SK-N-SH (cell line): ENCODE results near the gene CENPP. TPM values are rescaled to one million over a fixed set of nuclear protein-coding genes. Genes with fewer than 3 reads are reported as not detected.

ENCODE experiments used
- CTCF ChIA-PET: fragments of 300-600, 350-600 bp; formaldehyde crosslinking; extraction: SDS; loops from one replicate; lab custom pipeline; 2021; lab: Yijun Ruan, JAX
- POLR2A ChIA-PET: fragments of 350-600 bp; sonication (Branson Sonifier 250); formaldehyde crosslinking; extraction: SDS; loops from one replicate; lab custom pipeline; 2020; ENCODE audit warnings: antibody characterized with exemption, inconsistent platforms; lab: Yijun Ruan, JAX
- DNase-seq: peaks from one replicate; pipeline ENCODE4 v3.0.0; 2012
- H2AFZ ChIP-seq: fragments of 200-600 bp; sonication (generic); 2 replicates; pipeline ENCODE4 v1.8.1; 2016; ENCODE audit warnings: antibody characterized with exemption, mild to moderate bottlenecking, low read depth
- H3F3A ChIP-seq: fragments of 200-600 bp; sonication (generic); replicated peaks from 2 replicates; pipeline ENCODE3; 2016; ENCODE audit warnings: antibody characterized with exemption, mild to moderate bottlenecking; ENCODE audit not compliant: insufficient read depth
- H3K27ac ChIP-seq, 2 experiments: fragments of 200-500 bp in 1 of 2; fragments of 200-600 bp in 1 of 2; sonication (Bioruptor generic) in 1 of 2; sonication (generic), shearing (Covaris generic) in 1 of 2; 2 replicates each; pipeline versions ENCODE4 v1.5.1 to v1.6.1; 2014 to 2016; ENCODE audit warnings: low read depth in 2 of 2, inconsistent platforms in 1 of 2, low read length in 1 of 2, mild to moderate bottlenecking in 1 of 2, mixed read lengths in 1 of 2
- H3K27me3 ChIP-seq: fragments of 200-600 bp; sonication (generic), shearing (Covaris generic); 2 replicates; pipeline ENCODE4 v1.6.1; 2016; ENCODE audit warnings: mixed run types; ENCODE audit not compliant: insufficient read depth
- H3K36me3 ChIP-seq, 2 experiments: fragments of 200-500 bp in 1 of 2; fragments of 200-600 bp in 1 of 2; sonication (Bioruptor generic) in 1 of 2; sonication (generic) in 1 of 2; replicated peaks in 1 of 2; 2 replicates each; pipeline versions ENCODE3 to v1.5.1; 2014 to 2016; ENCODE audit warnings: low read length in 1 of 2, mild to moderate bottlenecking in 1 of 2; ENCODE audit not compliant: insufficient read depth in 2 of 2, control insufficient read depth in 1 of 2
- H3K4me1 ChIP-seq, 2 experiments: fragments of 200-500 bp in 1 of 2; fragments of 200-600 bp in 1 of 2; sonication (Bioruptor generic) in 1 of 2; sonication (generic), shearing (Covaris generic) in 1 of 2; 2 replicates each; pipeline versions ENCODE4 v1.5.1 to v1.6.1; 2014 to 2016; ENCODE audit warnings: low read depth in 1 of 2, low read length in 1 of 2, mixed run types in 1 of 2; ENCODE audit not compliant: insufficient read depth in 2 of 2, control insufficient read depth in 1 of 2
- H3K4me2 ChIP-seq: fragments of 200-600 bp; sonication (generic), shearing (Covaris generic); 2 replicates; pipeline ENCODE4 v1.6.1; 2017; ENCODE audit warnings: mixed run types
- H3K4me3 ChIP-seq, 2 experiments: fragments of 200-500 bp in 1 of 2; fragments of 200-600 bp in 1 of 2; sonication (Bioruptor generic) in 1 of 2; sonication (generic), shearing (Covaris generic) in 1 of 2; 2 replicates each; pipeline versions ENCODE4 v1.5.1 to v1.8.1; 2014 to 2016; ENCODE audit warnings: low read depth in 2 of 2, inconsistent platforms in 1 of 2, low read length in 1 of 2, mild to moderate bottlenecking in 1 of 2, mixed read lengths in 1 of 2, moderate library complexity in 1 of 2
- H3K79me2 ChIP-seq: fragments of 200-600 bp; sonication (generic); 2 replicates; pipeline ENCODE4 v1.8.1; 2017; ENCODE audit warnings: mild to moderate bottlenecking; ENCODE audit not compliant: insufficient read depth
- H3K9ac ChIP-seq: fragments of 200-600 bp; sonication (generic); 2 replicates; pipeline ENCODE4 v1.6.1; 2017; ENCODE audit warnings: mixed run types
- H3K9me2 ChIP-seq: fragments of 200-600 bp; sonication (generic); 2 replicates; pipeline ENCODE4 v1.6.1; 2017; ENCODE audit warnings: mixed run types
- H3K9me3 ChIP-seq: fragments of 200-600 bp; sonication (generic); 2 replicates; pipeline ENCODE4 v1.6.1; 2017; ENCODE audit warnings: mixed run types, mild to moderate bottlenecking, moderate library complexity
- H4K20me1 ChIP-seq: fragments of 200-600 bp; sonication (generic); 2 replicates; pipeline ENCODE4 v1.6.1; 2017; ENCODE audit warnings: mild to moderate bottlenecking, mixed run types; ENCODE audit not compliant: insufficient read depth
- EP300 ChIP-seq, 2 experiments: IDR thresholded peaks; 2 replicates each; pipeline versions ENCODE4 v1.4.0 to v1.6.1; 2012; ENCODE audit warnings: borderline replicate concordance in 1 of 2, low read depth in 1 of 2, low read length in 1 of 2
- EZH2phosphoT487 ChIP-seq: fragments of 200-600 bp; sonication (generic); IDR thresholded peaks from 2 replicates; pipeline ENCODE4 v1.6.1; 2017; ENCODE audit warnings: low read depth, mixed run types, mild to moderate bottlenecking, antibody characterized with exemption, moderate library complexity, borderline replicate concordance
- FOSL2 ChIP-seq: IDR thresholded peaks from 2 replicates; pipeline ENCODE4 v1.4.0; 2012; ENCODE audit warnings: low read depth, mild to moderate bottlenecking, moderate library complexity, borderline replicate concordance
- FOXJ3 ChIP-seq: sonication (generic); formaldehyde crosslinking; IDR thresholded peaks from 2 replicates; pipeline ENCODE4 v1.5.1; 2020; ENCODE audit warnings: mild to moderate bottlenecking, missing genetic modification reagents
- FOXM1 ChIP-seq: IDR thresholded peaks from 2 replicates; pipeline ENCODE4 v1.4.0; 2012; ENCODE audit warnings: low read depth, mild to moderate bottlenecking
- NFIC ChIP-seq: IDR thresholded peaks from 2 replicates; pipeline ENCODE4 v1.4.0; 2012; ENCODE audit warnings: borderline replicate concordance
- NRF1 ChIP-seq: IDR thresholded peaks from 2 replicates; pipeline ENCODE4 v1.6.1; 2012; ENCODE audit warnings: low read depth, mild to moderate bottlenecking, low read length
- RAD21 ChIP-seq: IDR thresholded peaks from 2 replicates; pipeline ENCODE4 v1.6.1; 2012; ENCODE audit warnings: mild to moderate bottlenecking, low read length
- RCOR1 ChIP-seq: fragments of 150-350 bp; IDR thresholded peaks from 2 replicates; pipeline ENCODE4 v1.6.1; 2017; ENCODE audit warnings: antibody characterized with exemption, low read length
- RXRA ChIP-seq: IDR thresholded peaks from 2 replicates; pipeline ENCODE4 v1.4.0; 2012; ENCODE audit warnings: low read depth, mild to moderate bottlenecking, borderline replicate concordance
- SIN3A ChIP-seq: IDR thresholded peaks from 2 replicates; pipeline ENCODE4 v1.6.1; 2012; ENCODE audit warnings: low read depth, mild to moderate bottlenecking, low read length, moderate library complexity, borderline replicate concordance
- SMC3 ChIP-seq: IDR thresholded peaks from 2 replicates; pipeline ENCODE4 v1.6.1; 2012; ENCODE audit warnings: low read depth, low read length, improper control_type of control experiment
- TAF1 ChIP-seq: IDR thresholded peaks from 2 replicates; pipeline ENCODE4 v1.6.1; 2012; ENCODE audit warnings: low read depth, mild to moderate bottlenecking, low read length, moderate library complexity, borderline replicate concordance
- TCF12 ChIP-seq: IDR thresholded peaks from 2 replicates; pipeline ENCODE4 v1.4.0; 2012
- TEAD4 ChIP-seq: IDR thresholded peaks from 2 replicates; pipeline ENCODE4 v1.4.0; 2012; ENCODE audit warnings: mild to moderate bottlenecking, borderline replicate concordance; ENCODE audit not compliant: insufficient read depth
- YY1 ChIP-seq: IDR thresholded peaks from 2 replicates; pipeline ENCODE4 v1.4.0; 2012; ENCODE audit warnings: low read depth, mild to moderate bottlenecking
- WGBS: methylation state at CpG from one replicate; pipeline ENCODE4 v1.1.6; 2017; ENCODE audit warnings: low lambda C conversion rate; 5-methylcytosine and 5-hydroxymethylcytosine counted together
- polyA plus RNA-seq, 3 experiments: library from polyadenylated mRNA; depleted of rRNA; stranded (reverse); fragments of >200 nt; gene quantifications; 2 replicates each; pipeline ENCODE4 v1.2.3, GENCODE V29; 2012
- TF ChIP-seq, protein P1 (sequence below): IDR thresholded peaks from 2 replicates; pipeline ENCODE4 v1.6.1; 2012; ENCODE audit warnings: mild to moderate bottlenecking, low read depth, low read length, moderate library complexity
- TF ChIP-seq, protein P2 (sequence below): IDR thresholded peaks from 2 replicates; pipeline ENCODE4 v1.4.0; 2012; ENCODE audit warnings: low read depth, borderline replicate concordance
- TF ChIP-seq, protein P3 (sequence below): IDR thresholded peaks from 2 replicates; pipeline ENCODE4; 2012

The CENPP gene
- polyA plus RNA-seq, 1 of the 3 experiments (the other 2 are of a cell fraction) = 1.3 TPM

DNA sequence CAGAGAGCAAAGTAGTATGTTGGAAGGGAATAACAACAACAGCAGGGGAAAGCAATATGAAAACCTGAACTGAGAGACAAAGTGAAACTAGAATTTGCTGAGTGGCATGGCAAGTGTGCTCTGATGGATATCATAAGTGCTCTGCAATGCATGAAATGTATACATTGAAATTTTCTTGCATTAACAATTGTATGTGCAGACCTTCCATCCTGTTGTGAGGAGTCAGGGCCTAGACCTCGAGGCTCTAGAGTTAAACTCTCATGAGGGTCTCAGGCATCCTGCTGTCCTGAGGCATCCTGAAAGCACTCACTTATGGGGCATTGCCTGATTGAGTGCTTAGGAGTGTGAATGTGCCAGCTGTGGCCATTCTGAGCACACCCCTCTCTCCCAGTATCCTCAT is 208.9 kb downstream of the CENPP start:
- WGBS = 50% methylated on average over 1 of the region's 1 CpG

DNA sequence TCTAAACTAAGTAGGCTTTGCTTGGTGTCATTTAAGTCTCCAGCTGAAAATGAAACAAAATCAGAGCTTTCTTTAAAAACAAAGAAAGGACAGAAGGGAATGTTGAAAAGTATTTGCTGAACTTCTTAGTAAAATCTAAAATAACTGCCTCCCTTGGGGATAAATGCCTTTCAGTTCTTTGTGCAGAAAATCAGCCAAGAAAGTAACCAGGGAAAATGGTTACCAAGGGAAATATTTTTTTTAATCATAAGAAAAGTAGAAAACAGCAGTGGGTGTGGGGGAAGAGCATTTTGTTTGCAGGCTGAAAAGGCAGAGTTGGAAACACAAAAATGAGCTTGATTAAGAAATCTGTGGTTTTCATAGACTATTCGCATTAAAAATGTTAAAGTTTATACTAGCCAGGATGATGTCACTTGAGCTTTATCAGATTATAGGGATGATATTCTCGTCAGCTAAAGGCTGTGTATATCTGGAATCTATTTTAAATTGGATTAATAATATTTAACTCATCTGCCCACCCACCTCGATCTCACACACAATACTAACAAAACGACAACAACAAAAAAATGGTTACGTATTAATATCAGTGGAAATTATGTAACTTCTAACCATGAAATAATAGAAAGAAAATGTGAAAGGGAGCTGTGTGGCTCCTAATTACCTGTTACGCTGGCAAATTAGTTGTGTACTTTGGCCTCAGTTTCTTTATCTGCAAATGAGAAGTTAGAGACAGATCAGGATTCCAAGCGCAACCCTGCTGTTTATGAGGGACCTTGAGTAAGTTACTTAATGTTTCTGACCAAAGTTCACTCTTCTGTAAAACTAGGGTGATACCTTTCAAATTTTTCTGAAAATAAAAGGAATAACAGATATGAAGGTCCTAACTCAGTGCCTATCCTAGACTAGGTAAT is 210.4 kb downstream of the CENPP start, which contains the start of gene ECM2:
Gene ECM2 (minus strand): TSS at position 51 of the 911 bp plus-strand sequence. CDS start 13,124 bp downstream, outside the sequence.
- no peaks in the 10 kb centered on the region for H3K79me2 ChIP-seq
- H3K27me3 ChIP-seq = no peaks in the 10 kb centered on the region
- DNase-seq = no peak
- peak within 1 kb of the TSS in 1 of 2 experiments; percentile 6; a peak in 2 of 4 replicates for H3K4me3 ChIP-seq
- 73% methylated on average over 7 of the region's 7 CpGs for WGBS
- no peaks in the 10 kb centered on the region for H3F3A ChIP-seq
- no peaks in the 10 kb centered on the region for H4K20me1 ChIP-seq
- H3K4me2 ChIP-seq = peak within 1 kb of the TSS; percentile 51
- no peaks in the 10 kb centered on the region for H3K9me3 ChIP-seq
- ChIA-PET CTCF (no interaction called here), POLR2A (interaction anchor here (0.6 kb wide), 1 partner anchor 92 kb away, joined by 4 read pairs; no protein-coding TSS in a partner anchor)
- peak within 1 kb of the TSS; percentile 47 for H2AFZ ChIP-seq
- peak within 1 kb of the TSS; percentile 24; the same call in 1 of the 2 replicates for H3K9ac ChIP-seq
- no peaks in the 10 kb centered on the region for H3K36me3 ChIP-seq
- peak within 1 kb of the TSS; percentile 43 to 58; a peak in 2 of 4 replicates for H3K27ac ChIP-seq
- no peaks in the 10 kb centered on the region for H3K9me2 ChIP-seq
- TF ChIP-seq RXRA = no peak
- TF ChIP-seq, protein P1, sequence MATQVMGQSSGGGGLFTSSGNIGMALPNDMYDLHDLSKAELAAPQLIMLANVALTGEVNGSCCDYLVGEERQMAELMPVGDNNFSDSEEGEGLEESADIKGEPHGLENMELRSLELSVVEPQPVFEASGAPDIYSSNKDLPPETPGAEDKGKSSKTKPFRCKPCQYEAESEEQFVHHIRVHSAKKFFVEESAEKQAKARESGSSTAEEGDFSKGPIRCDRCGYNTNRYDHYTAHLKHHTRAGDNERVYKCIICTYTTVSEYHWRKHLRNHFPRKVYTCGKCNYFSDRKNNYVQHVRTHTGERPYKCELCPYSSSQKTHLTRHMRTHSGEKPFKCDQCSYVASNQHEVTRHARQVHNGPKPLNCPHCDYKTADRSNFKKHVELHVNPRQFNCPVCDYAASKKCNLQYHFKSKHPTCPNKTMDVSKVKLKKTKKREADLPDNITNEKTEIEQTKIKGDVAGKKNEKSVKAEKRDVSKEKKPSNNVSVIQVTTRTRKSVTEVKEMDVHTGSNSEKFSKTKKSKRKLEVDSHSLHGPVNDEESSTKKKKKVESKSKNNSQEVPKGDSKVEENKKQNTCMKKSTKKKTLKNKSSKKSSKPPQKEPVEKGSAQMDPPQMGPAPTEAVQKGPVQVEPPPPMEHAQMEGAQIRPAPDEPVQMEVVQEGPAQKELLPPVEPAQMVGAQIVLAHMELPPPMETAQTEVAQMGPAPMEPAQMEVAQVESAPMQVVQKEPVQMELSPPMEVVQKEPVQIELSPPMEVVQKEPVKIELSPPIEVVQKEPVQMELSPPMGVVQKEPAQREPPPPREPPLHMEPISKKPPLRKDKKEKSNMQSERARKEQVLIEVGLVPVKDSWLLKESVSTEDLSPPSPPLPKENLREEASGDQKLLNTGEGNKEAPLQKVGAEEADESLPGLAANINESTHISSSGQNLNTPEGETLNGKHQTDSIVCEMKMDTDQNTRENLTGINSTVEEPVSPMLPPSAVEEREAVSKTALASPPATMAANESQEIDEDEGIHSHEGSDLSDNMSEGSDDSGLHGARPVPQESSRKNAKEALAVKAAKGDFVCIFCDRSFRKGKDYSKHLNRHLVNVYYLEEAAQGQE = no peak
- TF ChIP-seq FOXJ3 = no peak
- no peak for TF ChIP-seq TEAD4
- TF ChIP-seq FOXM1 = no peak
- peaks cover 0 to 4% of the 10 kb centered on the region in 2 experiments; a peak in 3 of 4 replicates for H3K4me1 ChIP-seq

More for the DNA sequence above, 208.9 kb downstream of the CENPP start:
- no peaks in the 10 kb centered on the region for H3K9me3 ChIP-seq
- ChIA-PET POLR2A (no interaction called here), CTCF (interaction anchor here (0.8 kb wide), 1 partner anchor 11 kb away, joined by 6 read pairs; no protein-coding TSS in a partner anchor)
- H4K20me1 ChIP-seq = no peaks in the 10 kb centered on the region
- H3K36me3 ChIP-seq = no peaks in the 10 kb centered on the region
- no peak overlapping the region for H3K4me3 ChIP-seq
- H3K4me2 ChIP-seq = 0 out of 2 replicates have a peak overlapping the region, but pooled peaks have one; percentile 13
- no peak for TF ChIP-seq RAD21
- no peak for TF ChIP-seq TCF12
- TF ChIP-seq YY1 = no peak
- no peak for TF ChIP-seq SMC3
- TF ChIP-seq, protein P2, sequence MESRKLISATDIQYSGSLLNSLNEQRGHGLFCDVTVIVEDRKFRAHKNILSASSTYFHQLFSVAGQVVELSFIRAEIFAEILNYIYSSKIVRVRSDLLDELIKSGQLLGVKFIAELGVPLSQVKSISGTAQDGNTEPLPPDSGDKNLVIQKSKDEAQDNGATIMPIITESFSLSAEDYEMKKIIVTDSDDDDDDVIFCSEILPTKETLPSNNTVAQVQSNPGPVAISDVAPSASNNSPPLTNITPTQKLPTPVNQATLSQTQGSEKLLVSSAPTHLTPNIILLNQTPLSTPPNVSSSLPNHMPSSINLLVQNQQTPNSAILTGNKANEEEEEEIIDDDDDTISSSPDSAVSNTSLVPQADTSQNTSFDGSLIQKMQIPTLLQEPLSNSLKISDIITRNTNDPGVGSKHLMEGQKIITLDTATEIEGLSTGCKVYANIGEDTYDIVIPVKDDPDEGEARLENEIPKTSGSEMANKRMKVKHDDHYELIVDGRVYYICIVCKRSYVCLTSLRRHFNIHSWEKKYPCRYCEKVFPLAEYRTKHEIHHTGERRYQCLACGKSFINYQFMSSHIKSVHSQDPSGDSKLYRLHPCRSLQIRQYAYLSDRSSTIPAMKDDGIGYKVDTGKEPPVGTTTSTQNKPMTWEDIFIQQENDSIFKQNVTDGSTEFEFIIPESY = no peak
- no peak for TF ChIP-seq FOXM1
- no peak for TF ChIP-seq TAF1
- TF ChIP-seq EP300 (IDR thresholded peaks at IDR 0.05; ENCODE audit: borderline replicate concordance in 1 of 2, low read depth in 1 of 2, low read length in 1 of 2) = no peak
- no peak for TF ChIP-seq RXRA
- no peak for TF ChIP-seq RCOR1
- TF ChIP-seq SIN3A = no peak
- no peak for TF ChIP-seq FOSL2
- no peak for TF ChIP-seq TEAD4
- TF ChIP-seq NFIC = no peak
- TF ChIP-seq, protein P3, sequence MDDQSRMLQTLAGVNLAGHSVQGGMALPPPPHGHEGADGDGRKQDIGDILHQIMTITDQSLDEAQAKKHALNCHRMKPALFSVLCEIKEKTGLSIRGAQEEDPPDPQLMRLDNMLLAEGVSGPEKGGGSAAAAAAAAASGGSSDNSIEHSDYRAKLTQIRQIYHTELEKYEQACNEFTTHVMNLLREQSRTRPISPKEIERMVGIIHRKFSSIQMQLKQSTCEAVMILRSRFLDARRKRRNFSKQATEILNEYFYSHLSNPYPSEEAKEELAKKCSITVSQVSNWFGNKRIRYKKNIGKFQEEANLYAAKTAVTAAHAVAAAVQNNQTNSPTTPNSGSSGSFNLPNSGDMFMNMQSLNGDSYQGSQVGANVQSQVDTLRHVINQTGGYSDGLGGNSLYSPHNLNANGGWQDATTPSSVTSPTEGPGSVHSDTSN = no peak
- no peak for TF ChIP-seq EZH2phosphoT487
- no peak for TF ChIP-seq NRF1
- no peak overlapping the region for H3K27ac ChIP-seq
- no peaks in the 10 kb centered on the region for H3F3A ChIP-seq
- H3K27me3 ChIP-seq = no peaks in the 10 kb centered on the region
- no peaks in the 10 kb centered on the region for H3K9me2 ChIP-seq
- peaks cover 0 to 4% of the 10 kb centered on the region in 2 experiments; a peak in 3 of 4 replicates for H3K4me1 ChIP-seq
- peak overlapping the region; percentile 42; the same call in 1 of the 2 replicates for H2AFZ ChIP-seq
- H3K9ac ChIP-seq = no peak overlapping the region
- DNase-seq = no peak
- H3K79me2 ChIP-seq = no peaks in the 10 kb centered on the region
